Natural killer cell (primary cell): ENCODE measurements around the gene SCNN1A. TPM values are rescaled to one million over a fixed set of nuclear protein-coding genes. Genes with fewer than 3 reads are reported as not detected.

Source experiments
- ATAC-seq, 3 donors: fragments of 150-1000 bp in 2 of 3; fragments of 200-7000 bp in 1 of 3; cut with Tn5 transposase; 1 replicate in 1 of 3; 2 replicates in 2 of 3; pipeline ENCODE4 v1.10.0; 2021; ENCODE audit warnings: mild to moderate bottlenecking in 2 of 3, moderate library complexity in 2 of 3
- DNase-seq, 2 donors: peaks; one replicate each; pipeline versions ENCODE4 v3.0.0 to v3.0.0-alpha.2; 2013 to 2021; ENCODE audit warnings: mixed read lengths in 1 of 2
- H3K27ac ChIP-seq: one replicate; pipeline ENCODE4 v1.5.1; 2013; ENCODE audit warnings: mild to moderate bottlenecking, low read length
- H3K27me3 ChIP-seq: one replicate; pipeline ENCODE4 v1.6.1; 2013; ENCODE audit warnings: low read length; ENCODE audit not compliant: control insufficient read depth, insufficient read depth
- H3K36me3 ChIP-seq: one replicate; pipeline ENCODE4 v1.6.1; 2013; ENCODE audit warnings: low read length; ENCODE audit not compliant: control insufficient read depth, insufficient read depth
- H3K4me1 ChIP-seq: one replicate; pipeline ENCODE4 v1.6.1; 2013; ENCODE audit warnings: low read length; ENCODE audit not compliant: control insufficient read depth, insufficient read depth
- H3K4me3 ChIP-seq: one replicate; pipeline ENCODE4 v1.5.1; 2013; ENCODE audit warnings: low read length
- H3K9me3 ChIP-seq: one replicate; pipeline ENCODE4 v1.6.1; 2013; ENCODE audit warnings: low read length; ENCODE audit not compliant: control insufficient read depth, insufficient read depth
- H3K27ac Mint-ChIP-seq, 2 donors: one replicate each; pipeline ENCODE4 v1.8.0; 2022; ENCODE audit warnings: mild to moderate bottlenecking in 2 of 2, mixed read lengths in 2 of 2, moderate library complexity in 1 of 2
- H3K27me3 Mint-ChIP-seq, 2 donors: one replicate each; pipeline ENCODE4 v1.8.0; 2022; ENCODE audit warnings: low read depth in 2 of 2, mixed read lengths in 2 of 2
- H3K36me3 Mint-ChIP-seq: one replicate; pipeline ENCODE4 v1.8.0; 2022; ENCODE audit warnings: mixed read lengths
- H3K4me1 Mint-ChIP-seq, 2 donors: one replicate each; pipeline ENCODE4 v1.8.0; 2022; ENCODE audit warnings: mixed read lengths in 2 of 2
- H3K4me3 Mint-ChIP-seq: one replicate; pipeline ENCODE4 v1.8.0; 2022; ENCODE audit warnings: mild to moderate bottlenecking, moderate library complexity, mixed read lengths
- H3K9me3 Mint-ChIP-seq, 2 donors: one replicate each; pipeline ENCODE4 v1.8.0; 2022; ENCODE audit warnings: mixed read lengths in 2 of 2
- WGBS: methylation state at CpG from one replicate; pipeline ENCODE4 v1.1.7; 2013; ENCODE audit warnings: missing lambda C conversion rate; ENCODE audit not compliant: insufficient coverage; 5-methylcytosine and 5-hydroxymethylcytosine counted together
- intact Hi-C: fragments of 100-400 bp; cut with micrococcal nuclease; formaldehyde crosslinking; loops from one replicate; pipeline ENCODE4 v1.14.2; 2022
- total RNA-seq, 4 donors: library from RNA; stranded (reverse); fragments of 120-200 nt in 1 of 4; gene quantifications; one replicate each; pipeline versions ENCODE4 v1.2.3 to v1.2.4, GENCODE V29; 2013 to 2022
- TF ChIP-seq, protein P1 (sequence below): fragments of 200-600 bp; IDR thresholded peaks from one replicate; pipeline ENCODE4 v1.8.0; 2022; ENCODE audit warnings: antibody characterized with exemption

Gene SCNN1A
- total RNA-seq, 3 donors from 2014 or later (not counting 1 experiment from before 2014, with no cell fraction given): 1.5 to 3.0 (median 1.5) TPM

DNA sequence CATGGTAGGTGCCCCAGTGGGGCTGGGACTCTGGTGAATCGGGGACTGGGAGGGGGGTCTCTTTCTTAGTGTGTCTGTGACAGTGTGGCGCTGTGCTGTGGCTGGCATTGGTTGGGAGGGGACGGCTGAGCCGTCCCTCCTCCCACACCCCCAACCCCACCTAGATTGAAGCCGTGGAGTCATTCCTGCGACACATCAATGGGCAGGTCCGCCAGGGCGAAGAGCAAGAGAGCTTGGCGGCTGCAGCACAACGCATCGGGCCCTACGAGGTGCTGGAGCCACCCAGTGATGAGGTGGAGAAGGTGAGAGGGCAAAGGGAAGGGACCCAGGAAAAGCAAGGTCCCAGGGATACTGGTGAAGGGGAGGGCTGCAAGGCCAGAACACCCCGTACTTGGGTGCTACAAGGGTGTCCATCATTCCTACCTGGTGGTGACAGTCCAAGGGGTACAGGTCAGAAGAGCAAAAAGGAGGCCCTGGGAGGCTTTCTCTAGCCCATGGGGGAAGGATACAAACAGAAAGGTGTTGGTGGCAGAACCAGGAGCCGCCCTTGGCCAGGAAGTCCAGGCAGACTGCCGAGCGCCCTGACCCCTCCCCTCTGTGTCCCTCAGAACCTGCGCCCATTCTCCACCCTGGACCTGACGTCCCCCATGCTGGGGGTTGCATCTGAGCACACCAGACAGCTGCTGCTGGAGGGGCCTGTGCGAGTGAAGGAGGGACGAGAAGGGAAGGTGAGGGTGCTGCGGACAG, 57.5 kb downstream of the SCNN1A start:
- Mint-ChIP-seq H3K4me3 (peak overlapping the region; percentile 60), H3K9me3 (no peaks in the 10 kb centered on the region), H3K27ac (peak overlapping the region in 1 of 2 donors; percentile 79), H3K36me3 (no peaks in the 10 kb centered on the region), H3K27me3 (no peaks in the 10 kb centered on the region), H3K4me1 (peaks cover 28 to 37% of the 10 kb centered on the region in 2 donors)
- no peak overlapping the region for H3K4me3 ChIP-seq
- ATAC-seq (peak in 1 of 3 donors; percentile 25), DNase-seq (no peak)
- H3K4me1 ChIP-seq: peaks cover 29% of the 10 kb centered on the region
- no peaks in the 10 kb centered on the region for H3K27me3 ChIP-seq
- TF ChIP-seq, protein P1, sequence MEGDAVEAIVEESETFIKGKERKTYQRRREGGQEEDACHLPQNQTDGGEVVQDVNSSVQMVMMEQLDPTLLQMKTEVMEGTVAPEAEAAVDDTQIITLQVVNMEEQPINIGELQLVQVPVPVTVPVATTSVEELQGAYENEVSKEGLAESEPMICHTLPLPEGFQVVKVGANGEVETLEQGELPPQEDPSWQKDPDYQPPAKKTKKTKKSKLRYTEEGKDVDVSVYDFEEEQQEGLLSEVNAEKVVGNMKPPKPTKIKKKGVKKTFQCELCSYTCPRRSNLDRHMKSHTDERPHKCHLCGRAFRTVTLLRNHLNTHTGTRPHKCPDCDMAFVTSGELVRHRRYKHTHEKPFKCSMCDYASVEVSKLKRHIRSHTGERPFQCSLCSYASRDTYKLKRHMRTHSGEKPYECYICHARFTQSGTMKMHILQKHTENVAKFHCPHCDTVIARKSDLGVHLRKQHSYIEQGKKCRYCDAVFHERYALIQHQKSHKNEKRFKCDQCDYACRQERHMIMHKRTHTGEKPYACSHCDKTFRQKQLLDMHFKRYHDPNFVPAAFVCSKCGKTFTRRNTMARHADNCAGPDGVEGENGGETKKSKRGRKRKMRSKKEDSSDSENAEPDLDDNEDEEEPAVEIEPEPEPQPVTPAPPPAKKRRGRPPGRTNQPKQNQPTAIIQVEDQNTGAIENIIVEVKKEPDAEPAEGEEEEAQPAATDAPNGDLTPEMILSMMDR: no peak
- 58% methylated on average over 18 of the region's 21 CpGs for WGBS
- no peaks in the 10 kb centered on the region for H3K9me3 ChIP-seq
- no peak overlapping the region for H3K27ac ChIP-seq
- H3K36me3 ChIP-seq: no peaks in the 10 kb centered on the region
- intact Hi-C loops: no loop called here

DNA sequence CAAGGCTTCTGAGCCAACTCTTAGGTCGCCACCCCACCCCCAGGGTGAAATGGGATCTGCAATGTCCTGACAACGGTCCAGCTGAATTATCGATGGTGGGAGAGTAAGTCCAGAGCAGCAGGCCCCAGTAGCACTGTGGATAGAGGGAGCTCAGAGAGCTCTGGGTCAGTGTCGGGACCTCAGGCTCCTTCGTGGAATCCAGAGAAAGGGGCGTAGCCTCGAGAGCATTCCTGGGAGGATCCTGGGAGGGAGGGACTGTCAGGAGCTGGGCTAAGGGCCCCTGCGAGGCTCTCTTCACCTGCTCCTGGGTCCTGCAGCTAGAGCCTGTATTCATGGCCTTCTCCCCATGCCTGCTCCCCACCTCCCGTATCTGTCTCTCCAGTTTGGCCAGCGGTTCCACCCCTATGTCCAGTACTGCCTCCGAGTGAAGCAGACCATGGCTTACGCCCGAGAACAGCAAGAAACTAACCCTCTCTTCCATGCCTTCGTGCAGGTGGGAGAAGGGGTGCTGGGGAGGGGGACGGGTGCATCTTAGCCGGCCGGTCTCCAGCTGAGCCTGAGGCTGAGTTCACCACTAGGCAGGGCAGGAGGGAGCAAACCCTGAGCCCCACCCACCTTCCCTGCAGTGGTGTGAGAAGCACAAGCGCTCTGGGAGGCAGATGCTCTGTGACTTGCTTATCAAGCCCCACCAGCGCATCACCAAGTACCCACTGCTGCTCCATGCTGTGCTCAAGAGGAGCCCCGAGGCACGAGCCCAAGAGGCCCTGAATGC, 58.3 kb downstream of the SCNN1A start:
- DNase-seq: no peak
- Mint-ChIP-seq H3K9me3 (no peaks in the 10 kb centered on the region), H3K27me3 (peaks cover 0 to under 1% of the 10 kb centered on the region in 2 donors), H3K27ac (peak overlapping the region in 1 of 2 donors; percentile 79), H3K4me1 (peaks cover 25 to 30% of the 10 kb centered on the region in 2 donors), H3K36me3 (no peaks in the 10 kb centered on the region), H3K4me3 (no peak overlapping the region)
- no peaks in the 10 kb centered on the region for H3K27me3 ChIP-seq
- no peak overlapping the region for H3K27ac ChIP-seq
- intact Hi-C loops: no loop called here
- ATAC-seq: no peak
- H3K9me3 ChIP-seq: no peaks in the 10 kb centered on the region
- TF ChIP-seq, protein P1: no peak
- no peak overlapping the region for H3K4me3 ChIP-seq
- H3K36me3 ChIP-seq: no peaks in the 10 kb centered on the region
- 90% methylated on average over 20 of the region's 21 CpGs for WGBS
- H3K4me1 ChIP-seq: peaks cover 21% of the 10 kb centered on the region

- 91% methylated on average over 16 of the region's 17 CpGs for WGBS
- TF ChIP-seq, protein P1: no peak
- no peak overlapping the region for H3K4me3 ChIP-seq
- Mint-ChIP-seq H3K36me3 (no peaks in the 10 kb centered on the region), H3K9me3 (no peaks in the 10 kb centered on the region), H3K27ac (no peak overlapping the region), H3K27me3 (peaks cover 0 to 2% of the 10 kb centered on the region in 2 donors), H3K4me3 (no peak overlapping the region), H3K4me1 (peaks cover 25 to 27% of the 10 kb centered on the region in 2 donors)
- H3K27me3 ChIP-seq: peaks cover 5% of the 10 kb centered on the region
- DNase-seq: no peak
- intact Hi-C loops: no loop called here
- H3K9me3 ChIP-seq: no peaks in the 10 kb centered on the region
- H3K4me1 ChIP-seq: peaks cover 23% of the 10 kb centered on the region
- no peak overlapping the region for H3K27ac ChIP-seq
- no peak for ATAC-seq
- no peaks in the 10 kb centered on the region for H3K36me3 ChIP-seq
These were observed 59.4 kb downstream of the SCNN1A start for GRCh38 chr12:6315704-6316597.
